ENCODE measurements around the gene SGMS1.

The SGMS1 gene

GRCh38 chr10:50605951-50606270, 17.8 kb downstream of the SGMS1 start:
- no peak for DNase-seq

GRCh38 chr10:50605269-50605950, 18.3 kb downstream of the SGMS1 start:
- DNase-seq, result no peak

GRCh38 chr10:50604809-50605208, 18.9 kb downstream of the SGMS1 start:
- no peak for DNase-seq

- DNase-seq, result no peak
Measured at GRCh38 chr10:50604049-50604640, 19.6 kb downstream of the SGMS1 start.

- DNase-seq, result no peak
Measured at GRCh38 chr10:50603151-50603850, 20.5 kb downstream of the SGMS1 start.

GRCh38 chr10:50601974-50602373, 21.8 kb downstream of the SGMS1 start:
- DNase-seq, result no peak

- no peak for DNase-seq
Measured at GRCh38 chr10:50600831-50601477, 22.8 kb downstream of the SGMS1 start.

- no peak for DNase-seq
Measured at GRCh38 chr10:50600286-50600685, 23.5 kb downstream of the SGMS1 start.

- DNase-seq, result no peak
Measured at GRCh38 chr10:50596897-50597296, 26.9 kb downstream of the SGMS1 start.

GRCh38 chr10:50596456-50596855, 27.3 kb downstream of the SGMS1 start:
- DNase-seq, result no peak

- DNase-seq, result no peak
Measured at GRCh38 chr10:50595785-50596184, 28.0 kb downstream of the SGMS1 start.

GRCh38 chr10:50593523-50594376, 30.0 kb downstream of the SGMS1 start:
- DNase-seq, result no peak

GRCh38 chr10:50592961-50593418, 30.8 kb downstream of the SGMS1 start:
- no peak for DNase-seq

- no peak for DNase-seq
Measured at GRCh38 chr10:50590935-50591334, 32.8 kb downstream of the SGMS1 start.

GRCh38 chr10:50586740-50587088, 37.0 kb downstream of the SGMS1 start:
- no peak for DNase-seq

- no peak for DNase-seq
Measured at GRCh38 chr10:50585921-50586739, 37.6 kb downstream of the SGMS1 start.

- DNase-seq, result no peak
Measured at GRCh38 chr10:50582766-50583762, 40.7 kb downstream of the SGMS1 start.

GRCh38 chr10:50582046-50582445, 41.7 kb downstream of the SGMS1 start:
- no peak for DNase-seq

GRCh38 chr10:50580262-50580891, 43.4 kb downstream of the SGMS1 start:
- DNase-seq, result no peak

Data from right forelimb (tissue), 1 donor.